Activated T-cell treated with anti-CD3 and anti-CD28 coated beads, Interleukin-2, amount 50 U/mL, for 72 hours (primary cell): ENCODE data around the gene SNRNP27. TPM values are rescaled to one million over a fixed set of nuclear protein-coding genes. Genes with fewer than 3 reads are reported as not detected.

ENCODE experiments used
- total RNA-seq, 2 donors: library from RNA; stranded (reverse); gene quantifications; one replicate each; pipeline ENCODE4 v1.2.3, GENCODE V29; 2022

The SNRNP27 gene
- total RNA-seq, 2 donors from 2014 or later: 67.4 to 77.4 TPM

Other genes starting within 250 kb of the SNRNP27 start
- 10 to 100 TPM; 25.3 to 30.2 TPM for gene ANXA4, start 151.8 kb upstream of the SNRNP27 start, total RNA-seq
- gene GMCL1, start 64.3 kb upstream of the SNRNP27 start, total RNA-seq: 10 to 100 TPM; 23.7 to 25.4 TPM
- 10 to 100 TPM; 14.3 to 40.0 TPM for gene MXD1, start 21.2 kb downstream of the SNRNP27 start, total RNA-seq
- 1 to 10 TPM; 1.0 to 2.0 TPM for gene ASPRV1, start 67.7 kb downstream of the SNRNP27 start, total RNA-seq
- 100 to 1,000 TPM; 270 to 291 TPM for gene PCBP1, start 193.5 kb downstream of the SNRNP27 start, total RNA-seq